ENCODE data around the gene CAST.
"Not testable (repeated sequence)": the region's sequence is repeated elsewhere in the genome, so short reads cannot be mapped to it uniquely, and the experiment has no call there.

CAST gene

DNA sequence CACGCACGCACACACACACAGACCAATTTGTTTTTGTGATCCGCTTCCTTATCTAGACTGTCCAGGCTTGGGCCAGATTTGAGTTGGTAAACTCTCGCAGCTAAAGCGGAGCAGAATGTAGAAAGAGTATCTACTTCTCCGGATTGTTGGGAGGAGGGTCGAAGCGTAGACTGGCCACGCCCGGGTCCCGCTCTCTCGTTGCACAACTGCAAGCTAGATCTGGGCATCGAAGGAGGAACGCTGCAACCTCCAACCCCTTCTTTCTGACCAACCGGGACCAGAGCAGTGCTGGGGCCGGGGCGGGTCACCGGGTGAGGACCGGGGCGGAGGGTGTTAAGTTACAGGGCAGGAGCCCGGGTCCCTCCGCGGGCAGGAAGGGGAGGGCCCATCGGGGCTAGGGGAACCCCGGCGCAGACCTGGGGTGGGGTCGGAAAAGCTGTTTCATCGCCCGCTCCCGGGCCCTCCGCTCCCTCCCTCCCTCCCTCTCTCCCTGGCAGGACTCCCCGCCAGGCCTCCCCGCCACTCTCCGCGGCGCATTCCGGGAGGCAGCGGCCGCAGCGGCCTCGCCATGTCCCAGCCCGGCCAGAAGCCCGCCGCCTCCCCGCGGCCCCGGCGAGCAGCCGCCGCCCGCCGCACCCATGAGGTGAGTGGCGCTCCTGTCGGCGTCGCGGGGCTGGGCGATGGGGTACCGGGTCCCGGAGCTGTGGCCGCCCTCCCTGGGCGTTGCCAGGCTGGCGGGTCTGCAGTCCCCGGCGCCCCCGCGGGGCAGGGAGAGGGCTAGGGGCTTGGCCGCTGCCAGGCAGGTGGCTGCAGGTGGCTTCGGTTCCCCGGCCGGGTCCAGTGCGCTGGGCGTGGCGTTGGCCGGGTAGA lies at the start of gene CAST:
Gene CAST (plus strand): TSS at position 522 of the 870 bp plus-strand sequence. CDS start 47 bp downstream, at position 569.
- no peak for DNase-seq

- no peak for DNase-seq
Measured at GRCh38 chr5:96614110-96614691, 48.0 kb upstream of the CAST start.

- no peak for DNase-seq
Measured at GRCh38 chr5:96615223-96615622, 47.0 kb upstream of the CAST start.

DNA sequence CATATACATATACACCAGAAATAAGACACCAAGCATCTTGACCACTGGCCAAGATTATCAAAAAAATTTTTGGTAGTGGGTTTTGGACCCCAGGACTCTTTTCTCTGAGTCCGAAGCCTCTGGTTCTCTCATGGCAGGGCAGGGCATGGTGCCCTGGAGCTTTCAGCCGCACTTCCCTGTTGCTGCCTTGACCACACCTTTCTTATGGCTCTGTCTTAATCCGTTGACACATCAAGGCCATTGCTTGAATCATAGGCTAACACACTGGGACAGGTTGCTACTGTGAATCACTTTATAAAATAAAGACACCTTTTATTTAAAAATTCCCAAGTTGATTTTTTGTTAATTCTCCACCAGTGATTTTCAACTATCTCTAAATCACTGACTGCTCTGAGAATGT lies 45.4 kb upstream of the CAST start:
- DNase-seq, result no peak

- not testable (repeated sequence) for DNase-seq
Measured at GRCh38 chr5:96618311-96619016, 43.7 kb upstream of the CAST start.

DNA sequence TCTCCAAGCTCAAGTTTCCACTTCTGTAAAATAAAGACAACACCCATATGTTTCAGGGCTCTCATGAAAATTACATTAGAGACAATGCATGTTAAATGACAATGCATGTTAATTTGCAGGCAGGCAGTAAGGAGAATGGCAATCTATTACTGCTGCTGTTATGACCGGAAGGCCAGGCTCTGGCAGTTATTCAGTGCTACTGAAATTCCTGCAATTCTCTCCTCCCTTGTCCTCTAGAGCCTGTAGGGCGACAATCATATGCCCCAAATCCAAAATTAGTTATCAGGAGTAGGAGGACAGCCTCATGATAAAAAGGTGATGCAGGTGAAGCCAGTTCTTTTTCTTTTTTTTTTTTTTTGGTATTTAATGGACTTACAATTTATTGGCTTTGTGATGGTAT lies 42.2 kb upstream of the CAST start:
- no peak for DNase-seq

DNA sequence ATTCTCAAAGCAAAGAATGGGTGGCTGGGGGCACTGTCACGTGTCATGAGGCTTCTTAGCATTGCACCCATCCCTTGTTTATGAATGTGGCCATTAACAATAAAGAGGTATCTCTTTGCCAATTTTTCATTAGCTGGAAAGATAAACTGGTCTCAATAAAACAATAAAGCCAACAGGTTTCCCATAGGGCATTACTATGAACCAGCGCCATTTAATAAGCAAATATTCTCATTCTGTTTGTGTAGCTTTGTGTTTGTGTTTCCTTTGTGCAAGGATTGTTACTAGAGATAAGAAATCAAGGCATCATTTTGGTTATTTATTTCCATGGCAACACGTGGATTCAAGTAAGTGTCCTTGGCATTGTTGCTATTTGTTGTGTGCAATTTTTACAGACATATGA lies 37.6 kb upstream of the CAST start:
- no peak for DNase-seq

DNA sequence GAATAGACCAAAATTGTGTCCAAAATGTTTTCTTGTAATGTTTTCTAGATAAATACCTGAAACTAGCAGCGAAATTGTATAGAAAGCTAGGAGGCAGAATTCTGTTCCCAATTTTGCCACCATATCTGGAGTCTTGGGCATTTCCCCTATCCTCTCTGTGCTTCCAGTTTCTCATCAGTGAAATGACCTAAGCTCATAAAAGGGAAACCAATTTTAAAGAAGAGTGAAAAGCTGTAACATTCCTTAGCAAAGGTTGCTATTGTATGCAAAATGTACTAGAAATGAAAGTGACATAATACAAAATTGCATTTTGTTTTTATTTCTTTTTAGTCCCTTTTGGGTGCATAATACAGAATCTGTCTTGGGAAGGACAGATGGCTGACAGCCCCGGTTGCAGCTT lies 36.8 kb upstream of the CAST start:
- no peak for DNase-seq

GRCh38 chr5:96626956-96627355 lies 35.2 kb upstream of the CAST start:
- no peak for DNase-seq

DNA sequence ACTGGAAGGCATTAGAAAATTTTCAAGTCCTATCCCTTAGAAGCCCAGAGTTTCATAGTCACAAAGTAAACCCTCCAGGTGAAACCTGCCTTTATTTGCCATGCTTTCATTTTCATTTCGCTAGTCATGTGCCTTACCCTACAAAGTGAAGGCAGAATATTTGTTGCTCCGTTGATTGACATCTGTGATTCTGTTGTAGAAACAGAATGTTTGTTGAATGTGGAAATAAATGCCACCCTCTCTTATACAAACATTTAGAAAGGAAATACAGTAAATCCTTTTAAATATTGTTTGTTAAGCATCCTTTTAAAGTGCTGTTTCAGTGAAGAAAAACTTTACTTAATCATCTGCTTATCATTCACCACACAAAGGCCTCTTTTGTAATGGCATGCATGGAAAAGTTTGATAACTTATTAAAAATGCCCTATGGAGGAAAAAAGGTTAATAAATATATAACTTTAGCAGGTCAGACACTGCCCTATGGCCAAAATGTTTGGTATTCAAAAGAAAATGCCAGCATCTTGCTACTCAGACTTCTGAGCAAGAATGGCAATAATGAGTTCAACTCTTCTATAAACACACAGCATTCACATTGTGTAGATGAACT lies 34.3 kb upstream of the CAST start:
- DNase-seq, result no peak

DNA sequence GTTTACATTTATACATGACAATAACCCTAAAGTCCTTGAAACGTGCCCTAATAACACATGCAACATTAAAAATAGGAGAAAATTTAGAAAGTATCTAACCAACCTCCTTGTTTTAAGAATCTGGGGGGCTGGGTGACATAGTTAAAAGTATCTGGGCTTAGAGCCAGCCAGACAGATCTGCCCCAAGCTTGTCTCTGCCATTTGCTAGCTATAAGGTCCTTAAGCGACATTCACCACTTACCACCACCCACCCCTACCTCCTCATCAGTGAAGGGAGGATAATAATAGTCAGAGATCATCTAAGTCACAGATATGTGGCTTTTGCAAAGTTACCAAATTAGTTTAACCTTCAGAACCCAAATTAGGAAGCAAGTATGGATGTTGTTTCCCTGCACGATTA lies 33.8 kb upstream of the CAST start:
- DNase-seq, result no peak

DNA sequence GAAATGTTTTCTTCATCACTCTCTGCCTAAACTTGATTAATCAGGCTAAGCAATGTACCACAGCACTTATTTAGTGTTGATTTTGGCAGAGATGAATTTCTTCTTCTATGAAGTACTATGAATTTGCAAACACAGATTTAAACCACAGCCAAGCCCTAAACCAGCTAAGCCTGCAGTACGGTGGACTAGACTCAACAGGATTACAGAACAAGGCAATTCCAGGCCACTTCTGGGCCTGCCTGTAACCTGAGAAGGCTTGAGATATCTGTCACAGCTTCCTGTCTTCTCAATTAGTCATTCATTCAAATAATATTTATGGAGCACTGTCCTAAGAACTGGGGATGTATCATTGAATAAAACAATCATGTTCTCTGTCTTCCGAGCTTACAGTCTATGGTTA lies 32.4 kb upstream of the CAST start:
- no peak for DNase-seq

GRCh38 chr5:96633820-96634219 lies 28.4 kb upstream of the CAST start:
- DNase-seq, result no peak

- no peak for DNase-seq
Measured at GRCh38 chr5:96634881-96635280, 27.3 kb upstream of the CAST start.

DNA sequence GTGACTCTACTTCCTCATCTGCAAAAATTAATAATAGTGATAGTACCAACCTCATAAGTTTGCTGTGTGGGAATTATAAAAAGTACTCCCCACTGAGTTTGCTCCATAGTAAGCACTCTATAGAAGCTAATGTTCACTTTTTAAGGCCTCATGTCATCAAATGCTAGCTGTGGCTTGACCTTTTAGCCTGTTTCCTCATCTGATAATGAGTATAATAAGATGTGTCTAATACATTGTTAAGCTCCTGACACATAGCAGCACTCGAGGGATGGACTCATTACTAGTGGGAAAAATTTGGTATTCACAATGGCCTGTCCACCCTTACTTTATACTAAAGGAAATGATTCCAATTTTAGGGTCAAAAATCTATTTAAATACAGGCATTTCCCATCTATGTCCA lies 26.1 kb upstream of the CAST start:
- no peak for DNase-seq

DNA sequence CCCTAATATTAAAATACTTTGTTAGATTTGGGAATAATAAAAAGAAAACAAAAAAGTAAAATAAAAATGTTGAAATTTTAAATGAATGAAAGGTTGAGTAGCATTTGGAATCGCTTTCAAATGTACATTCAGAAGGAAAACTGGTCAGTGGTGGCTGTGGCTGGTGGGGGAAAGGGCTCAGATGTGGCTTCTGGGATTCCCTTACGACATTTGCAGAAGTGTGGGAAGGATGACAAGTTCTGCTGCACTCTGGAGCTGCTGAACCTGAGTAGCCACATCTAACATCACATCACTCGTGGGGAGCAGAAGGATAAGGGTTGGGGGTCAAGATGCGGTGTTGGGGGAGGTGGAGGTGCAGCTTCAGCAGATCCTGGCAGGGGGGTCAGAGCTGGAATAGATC lies 25.6 kb upstream of the CAST start:
- no peak for DNase-seq

GRCh38 chr5:96637196-96637595 lies 25.0 kb upstream of the CAST start:
- DNase-seq, result no peak

GRCh38 chr5:96638561-96638960 lies 23.6 kb upstream of the CAST start:
- DNase-seq, result no peak

DNA sequence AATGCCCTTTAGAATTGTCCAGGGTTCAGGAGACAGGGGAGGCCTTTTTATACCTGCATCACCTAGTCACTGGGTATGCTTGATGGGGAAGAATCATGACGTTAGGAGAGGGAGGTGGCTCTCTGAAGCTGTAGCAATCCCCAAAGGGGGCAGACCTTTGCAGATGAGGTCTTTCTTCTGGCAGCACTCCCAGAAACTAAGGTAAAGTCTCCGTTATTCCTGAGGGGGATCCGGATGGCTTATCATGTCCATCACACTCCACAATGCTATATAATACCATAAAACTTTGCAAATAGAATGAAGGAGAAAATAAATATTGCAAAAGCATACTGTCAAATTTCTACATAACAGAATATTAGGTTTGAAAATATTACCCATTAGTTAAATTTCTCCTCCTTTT lies 21.5 kb upstream of the CAST start:
- no peak for DNase-seq

DNA sequence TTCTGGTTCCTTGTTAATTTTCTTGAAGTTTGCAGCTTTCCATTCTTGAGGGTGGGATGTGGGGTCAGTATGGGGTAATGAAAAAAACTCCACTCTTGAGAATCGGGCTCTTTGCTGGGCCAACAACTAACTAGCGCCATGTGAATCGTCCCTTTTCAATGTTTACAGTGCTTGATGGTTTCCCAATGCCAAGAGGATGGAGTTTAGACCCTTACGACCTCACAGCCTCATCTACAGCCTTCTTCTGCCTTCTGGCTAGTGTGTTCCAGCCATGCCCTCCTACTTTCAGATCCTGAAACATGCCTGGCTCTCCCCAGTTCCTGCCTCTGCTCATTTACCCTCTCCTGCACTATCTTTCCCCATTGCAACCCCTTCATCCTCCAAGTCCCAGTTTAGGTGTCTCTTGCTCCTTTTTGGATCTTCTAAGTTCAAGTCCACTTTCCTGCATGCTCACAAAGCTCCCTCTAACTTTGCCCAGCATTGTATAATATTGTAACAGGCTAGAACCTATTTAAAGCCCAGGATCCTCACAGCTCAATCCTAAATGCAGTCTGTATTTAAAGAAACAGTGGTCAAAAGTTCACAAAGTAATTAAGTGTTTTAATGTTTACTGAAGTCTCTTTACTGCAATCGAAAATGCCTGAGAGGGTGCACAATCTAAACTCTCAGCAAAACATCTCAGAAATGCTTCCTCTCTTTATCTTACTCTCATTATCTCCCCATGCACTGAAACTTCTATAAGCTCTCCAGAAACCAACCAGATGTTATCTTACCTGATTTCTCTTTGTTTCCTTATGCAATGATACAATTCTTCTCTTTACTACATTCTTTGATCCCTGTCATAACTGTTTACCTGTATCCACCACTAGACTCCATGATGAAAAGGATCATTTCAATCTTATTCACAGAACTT lies 20.6 kb upstream of the CAST start:
- no peak for DNase-seq

GRCh38 chr5:96642281-96642640 lies 19.9 kb upstream of the CAST start:
- no peak for DNase-seq

GRCh38 chr5:96645091-96645490 lies 17.1 kb upstream of the CAST start:
- DNase-seq, result no peak

DNA sequence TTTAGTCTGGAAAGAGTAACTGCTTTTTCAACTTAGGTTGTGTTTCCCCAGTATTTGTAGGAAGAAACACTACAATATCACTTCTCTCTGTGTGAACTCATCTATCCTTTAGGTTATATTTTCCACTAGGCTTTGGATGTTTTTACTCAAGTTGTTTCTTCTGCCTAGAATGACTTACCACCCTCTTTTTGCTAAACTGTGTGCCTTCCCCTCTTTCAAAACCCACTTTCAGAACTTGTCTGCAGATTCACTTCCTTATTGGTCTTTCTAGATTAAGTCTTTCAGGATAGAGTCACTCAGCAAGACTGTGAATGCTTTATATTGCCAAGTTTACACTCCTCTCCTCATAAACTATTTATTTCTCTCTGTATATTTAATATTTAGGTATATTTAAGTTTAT lies 14.2 kb upstream of the CAST start:
- no peak for DNase-seq
